SJCRH30 (cell line): ENCODE results near the gene NBPF4. TPM values are rescaled to one million over a fixed set of nuclear protein-coding genes. Genes with fewer than 3 reads are reported as not detected.
A peak's percentile ranks its signal among the peaks of the same experiment; 100 is the strongest.
"Not testable (repeated sequence)": the region's sequence is repeated elsewhere in the genome, so short reads cannot be mapped to it uniquely, and the experiment has no call there.

Experiments used
- DNase-seq, 2 experiments: peaks; one replicate each; pipeline ENCODE4 v3.0.0-alpha.2; 2015 to 2020
- H3K27ac ChIP-seq: fragments of 250-450 bp; sonication (Bioruptor Pico); 2 replicates; pipeline ENCODE4 v1.5.1; 2020; ENCODE audit warnings: mild to moderate bottlenecking, moderate library complexity
- H3K27me3 ChIP-seq: fragments of 250-450 bp; sonication (Bioruptor Pico); 2 replicates; pipeline ENCODE4 v1.5.1; 2020; ENCODE audit warnings: mild to moderate bottlenecking, moderate library complexity
- H3K36me3 ChIP-seq: fragments of 250-450 bp; sonication (Bioruptor Pico); 2 replicates; pipeline ENCODE4 v1.5.1; 2020; ENCODE audit warnings: mild to moderate bottlenecking, moderate library complexity
- H3K4me1 ChIP-seq: fragments of 250-450 bp; sonication (Bioruptor Pico); 2 replicates; pipeline ENCODE4 v1.5.1; 2020; ENCODE audit warnings: mild to moderate bottlenecking, moderate library complexity
- H3K4me3 ChIP-seq: fragments of 250-450 bp; sonication (Bioruptor Pico); 2 replicates; pipeline ENCODE4 v1.5.1; 2020; ENCODE audit warnings: mild to moderate bottlenecking, moderate library complexity
- H3K9me3 ChIP-seq: fragments of 250-450 bp; sonication (Bioruptor Pico); replicated peaks from 2 replicates; pipeline ENCODE4 v1.5.1; 2020; ENCODE audit warnings: mild to moderate bottlenecking, moderate library complexity
- total RNA-seq: library from RNA; depleted of rRNA; stranded (reverse); fragments of >200 nt; shearing (Covaris generic); gene quantifications from 2 replicates; pipeline ENCODE4 v1.2.3, GENCODE V29; 2014

Gene NBPF4
- total RNA-seq, 1 experiment from 2014 or later: 1.4 TPM

DNA sequence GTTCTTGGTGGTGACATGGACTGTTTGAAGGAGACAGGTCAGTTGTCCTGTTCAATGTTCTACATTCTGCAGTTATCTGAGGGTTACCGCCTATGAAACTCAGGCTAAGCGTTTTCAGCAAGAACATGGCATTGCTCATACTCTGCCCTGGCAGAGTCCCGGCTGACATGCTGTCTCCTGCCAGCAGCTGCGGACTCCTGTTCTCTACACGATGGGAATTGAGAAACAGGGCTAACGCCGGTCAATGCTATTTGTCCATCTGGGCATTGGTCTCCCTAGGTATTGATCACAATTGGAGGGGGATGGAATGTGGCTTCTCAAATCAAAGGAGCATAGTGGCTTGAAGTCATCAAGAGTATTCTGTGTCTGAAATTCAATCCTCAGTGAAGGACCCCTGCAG lies 20.6 kb downstream of the NBPF4 start:
- not testable (repeated sequence) for H3K36me3 ChIP-seq, H3K9me3 ChIP-seq, H3K27ac ChIP-seq, H3K4me1 ChIP-seq, DNase-seq, H3K4me3 ChIP-seq, H3K27me3 ChIP-seq

DNA sequence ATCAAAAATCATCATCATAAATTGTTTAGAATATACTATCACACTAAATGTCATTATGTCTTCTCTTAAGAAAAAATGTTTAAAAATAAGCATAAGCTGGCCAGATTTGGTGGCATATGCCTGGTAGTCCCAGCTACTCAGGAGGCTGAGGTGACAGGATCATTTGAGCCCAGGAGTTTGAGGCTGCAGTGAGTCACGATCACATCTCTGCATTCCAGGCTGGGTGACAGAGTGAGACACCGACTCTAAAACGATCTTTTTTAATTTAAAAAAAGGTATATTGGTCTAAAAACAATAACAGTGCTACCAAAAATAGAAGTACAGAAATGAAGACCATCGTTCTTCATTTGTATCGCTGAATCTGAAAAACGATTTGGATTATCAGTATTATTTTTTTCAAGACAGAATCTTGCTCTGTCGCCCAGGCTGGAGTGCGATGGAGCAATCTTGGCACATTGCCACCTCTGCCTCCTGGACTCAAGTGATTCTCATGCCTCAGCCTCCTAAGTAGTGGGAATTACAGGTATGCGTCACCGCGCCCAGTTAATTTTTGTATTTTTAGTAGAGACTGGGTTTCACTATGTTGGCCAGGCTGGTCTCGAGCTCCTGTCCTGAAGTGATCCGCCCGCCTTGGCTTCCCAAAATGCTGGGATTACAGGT lies 26.2 kb downstream of the NBPF4 start:
- not testable (repeated sequence) for H3K27ac ChIP-seq, H3K9me3 ChIP-seq, H3K4me3 ChIP-seq, H3K27me3 ChIP-seq, DNase-seq, H3K36me3 ChIP-seq, H3K4me1 ChIP-seq

DNA sequence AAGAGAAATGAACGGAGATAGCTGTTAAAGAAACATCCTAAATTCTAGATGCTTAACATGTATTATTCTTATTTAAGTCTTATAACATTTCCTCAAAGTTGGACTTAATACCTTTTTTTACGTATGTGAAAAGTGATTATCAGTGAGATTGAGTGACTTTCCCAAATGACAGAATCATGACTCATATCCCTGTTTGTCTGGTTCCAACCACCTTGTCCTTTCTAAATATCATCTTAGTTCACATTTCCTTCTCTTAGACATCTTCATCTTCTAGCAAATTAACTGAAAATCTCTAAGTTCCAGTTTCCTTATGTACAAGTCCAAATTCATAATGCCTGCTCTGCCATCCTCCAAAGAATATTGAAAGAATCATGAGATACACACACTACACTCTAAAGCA lies 26.9 kb downstream of the NBPF4 start:
- not testable (repeated sequence) for H3K27ac ChIP-seq, DNase-seq, H3K4me1 ChIP-seq, H3K4me3 ChIP-seq, H3K36me3 ChIP-seq, H3K9me3 ChIP-seq, H3K27me3 ChIP-seq

DNA sequence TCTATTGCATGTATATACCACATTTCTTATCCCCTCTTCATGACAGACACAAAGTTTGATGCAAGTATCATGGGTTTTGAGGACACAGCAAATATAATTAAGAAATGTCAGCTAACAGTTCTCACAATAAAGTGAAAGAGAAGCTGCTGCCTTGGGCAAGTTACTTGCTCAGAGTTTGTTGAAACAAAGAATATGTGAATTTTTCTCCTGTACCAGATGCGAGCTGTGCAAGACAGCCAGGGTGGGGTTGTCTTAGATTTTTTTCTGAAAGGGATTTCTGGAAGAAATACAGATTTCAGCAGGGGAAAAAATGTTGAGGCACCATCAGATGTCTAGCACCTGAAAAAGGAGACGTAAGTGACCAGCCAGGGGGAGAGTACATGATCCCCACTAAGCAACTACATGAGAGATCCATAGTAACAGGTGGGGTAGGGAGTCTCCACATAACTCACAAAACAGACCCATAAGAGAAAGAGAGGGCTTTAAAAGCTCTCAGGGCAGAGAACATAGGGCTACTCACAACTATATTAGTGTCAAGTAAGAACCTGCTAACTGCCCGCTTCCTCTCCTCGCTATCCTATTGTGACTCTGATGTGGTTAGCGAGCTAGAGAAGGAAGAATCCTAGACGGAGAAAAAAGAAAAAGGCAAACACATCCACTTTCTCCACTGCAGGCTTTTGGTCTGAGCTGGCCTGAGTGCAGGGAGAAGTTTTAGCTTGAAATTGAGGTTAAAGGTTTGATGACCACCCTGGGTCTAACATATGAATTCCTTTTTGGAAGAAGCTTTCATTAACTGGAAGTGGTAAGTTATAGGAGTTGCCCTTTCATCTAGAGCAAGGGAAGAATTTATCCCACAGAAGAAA lies 27.6 kb downstream of the NBPF4 start:
- H3K27ac ChIP-seq, DNase-seq, H3K4me1 ChIP-seq, H3K9me3 ChIP-seq, H3K36me3 ChIP-seq, H3K4me3 ChIP-seq, H3K27me3 ChIP-seq: not testable (repeated sequence)

DNA sequence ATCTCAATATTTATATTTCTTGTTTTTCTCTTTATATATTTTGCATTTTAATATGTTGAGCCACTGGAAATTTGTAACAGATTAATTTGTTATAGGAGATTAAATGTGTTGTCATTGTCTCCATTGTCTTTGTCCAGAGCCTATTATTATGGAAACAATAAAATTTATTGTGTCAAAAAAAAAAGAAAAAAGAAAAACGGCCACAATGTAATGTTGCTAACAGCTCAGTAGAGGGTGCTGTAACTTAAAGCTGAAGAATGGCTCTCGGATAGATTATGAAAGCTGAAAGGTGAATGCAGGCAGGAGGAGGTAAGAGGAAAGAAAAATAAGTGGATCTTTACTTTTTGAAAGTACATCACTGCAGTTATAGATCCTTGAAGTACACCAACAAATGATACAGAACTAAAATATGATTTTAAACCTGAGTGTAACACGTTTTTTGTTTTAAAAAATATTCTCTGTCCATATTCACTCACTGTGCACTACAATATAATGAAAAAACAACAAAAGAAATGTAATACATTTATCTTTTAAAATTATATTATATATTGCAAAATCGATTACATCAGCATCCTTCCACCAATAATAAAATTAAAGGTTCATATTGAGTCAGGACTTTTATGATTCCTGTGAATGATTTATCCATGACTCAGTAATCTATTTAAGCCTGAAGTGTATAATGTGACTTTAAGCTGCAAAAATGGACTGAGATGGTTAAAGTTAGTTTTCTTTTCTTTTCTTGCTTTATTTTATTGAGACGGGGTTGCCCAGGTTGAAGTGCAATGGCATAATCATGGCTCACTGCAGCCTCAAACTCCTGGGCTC lies 29.0 kb downstream of the NBPF4 start:
- DNase-seq: peak in 1 of 2 experiments; percentile 52
- not testable (repeated sequence) for H3K27ac ChIP-seq, H3K27me3 ChIP-seq, H3K4me3 ChIP-seq, H3K36me3 ChIP-seq, H3K9me3 ChIP-seq, H3K4me1 ChIP-seq

DNA sequence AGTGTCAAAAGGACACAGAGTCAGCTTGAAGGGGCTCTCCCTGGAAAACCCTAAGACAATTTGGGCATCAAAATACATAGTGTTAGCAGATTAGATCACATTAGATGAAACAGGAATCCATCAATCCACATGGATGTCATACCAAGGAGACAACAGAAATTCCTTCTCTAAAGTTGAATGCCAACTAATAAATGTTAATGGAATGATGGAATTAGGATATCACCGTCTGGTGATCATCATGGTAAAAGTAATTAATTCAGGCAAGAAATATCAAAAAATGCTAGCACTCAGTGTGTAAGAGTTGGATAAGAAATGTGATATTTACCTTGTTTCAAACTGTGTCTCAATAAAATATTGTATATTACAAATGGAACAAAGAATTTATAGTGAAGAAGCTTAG lies 32.9 kb downstream of the NBPF4 start:
- no peak overlapping the region for H3K4me3 ChIP-seq
- H3K36me3 ChIP-seq: no peaks in the 10 kb centered on the region
- H3K9me3 ChIP-seq: no peaks in the 10 kb centered on the region
- no peaks in the 10 kb centered on the region for H3K4me1 ChIP-seq
- no peaks in the 10 kb centered on the region; the same call in 1 of the 2 replicates for H3K27me3 ChIP-seq
- no peak for DNase-seq
- no peak overlapping the region for H3K27ac ChIP-seq

DNA sequence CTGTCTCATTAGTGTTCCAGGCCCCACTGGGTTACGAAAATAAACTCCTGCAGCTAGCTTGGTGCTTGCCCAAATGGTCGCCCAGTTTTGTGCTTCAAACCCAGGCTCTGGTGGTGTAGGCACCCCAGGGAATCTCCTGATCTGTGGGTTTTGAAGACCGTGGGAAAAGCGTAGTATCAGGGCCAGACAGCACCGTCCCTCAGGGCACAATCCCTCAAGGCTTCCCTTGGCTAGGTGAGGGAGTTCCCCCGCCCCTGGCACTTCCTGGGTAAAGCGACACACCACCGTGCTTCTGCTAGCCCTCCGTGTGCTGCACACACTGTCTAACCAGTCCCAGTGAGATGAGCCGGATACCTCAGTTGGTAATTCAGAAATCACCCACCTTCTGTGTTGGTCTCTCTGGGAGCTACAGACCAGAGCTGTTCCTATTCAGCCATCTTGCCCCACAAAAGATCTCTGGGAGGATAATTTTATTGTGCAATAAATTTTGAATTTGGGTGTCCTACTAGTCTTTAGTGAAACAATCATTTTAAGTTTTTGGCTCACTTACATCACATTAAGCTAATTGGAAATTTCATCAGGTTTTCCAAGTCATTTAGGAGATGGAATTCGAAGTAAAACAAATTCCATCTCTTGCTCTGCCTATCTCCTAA lies 34.3 kb downstream of the NBPF4 start:
- Histone ChIP-seq H3K27me3 (no peaks in the 10 kb centered on the region; the same call in 1 of the 2 replicates), H3K36me3 (no peaks in the 10 kb centered on the region), H3K4me1 (no peaks in the 10 kb centered on the region), H3K27ac (peak overlapping the region; percentile 5; the same call in 1 of the 2 replicates), H3K4me3 (peak overlapping the region; percentile 52), H3K9me3 (0 out of 2 replicates have a peak, but pooled peaks cover 4% of the 10 kb centered on the region)
- peak; percentile 39 to 54 for DNase-seq

DNA sequence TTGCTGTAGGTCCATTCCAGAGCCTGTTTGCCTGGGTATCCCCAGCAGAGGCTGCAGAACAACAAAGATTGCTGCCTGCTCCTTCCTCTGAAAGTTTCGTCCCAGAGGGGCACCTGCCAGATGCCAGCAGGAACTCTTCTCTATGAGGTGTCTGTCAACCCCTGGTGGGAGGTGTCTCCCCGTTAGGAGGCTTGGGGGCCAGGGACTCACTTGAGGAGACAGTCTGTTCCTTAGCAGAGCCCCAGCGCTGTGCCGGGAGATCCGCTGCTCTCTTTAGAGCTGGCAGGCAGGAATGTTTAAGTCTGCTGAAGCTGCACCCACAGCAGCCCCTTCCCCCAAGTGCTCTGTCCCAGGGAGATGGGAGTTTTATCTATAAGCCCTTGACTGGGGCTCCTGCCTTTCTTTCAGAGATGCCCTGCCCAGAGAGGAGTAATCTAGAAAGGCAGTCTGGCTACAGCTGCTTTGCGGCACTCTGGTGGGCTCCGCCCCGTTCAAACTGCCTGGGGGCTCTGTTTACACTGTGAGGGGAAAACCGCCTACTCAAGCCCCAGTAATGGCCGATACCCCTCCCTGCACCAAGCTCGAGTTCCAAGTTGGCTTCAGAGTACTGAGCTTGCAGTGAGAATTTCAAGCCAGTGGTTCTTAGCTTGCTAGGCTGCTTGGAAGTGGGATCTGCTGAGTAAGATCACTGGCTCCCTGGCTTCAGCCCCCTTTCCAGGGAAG lies 35.0 kb downstream of the NBPF4 start:
- H3K27ac ChIP-seq: peak overlapping the region; percentile 5; the same call in 1 of the 2 replicates
- H3K4me1 ChIP-seq: no peaks in the 10 kb centered on the region
- H3K36me3 ChIP-seq: no peaks in the 10 kb centered on the region
- no peaks in the 10 kb centered on the region; the same call in 1 of the 2 replicates for H3K27me3 ChIP-seq
- 0 out of 2 replicates have a peak, but pooled peaks cover 4% of the 10 kb centered on the region for H3K9me3 ChIP-seq
- DNase-seq: peak; percentile 76 to 82
- H3K4me3 ChIP-seq: peak overlapping the region; percentile 52

DNA sequence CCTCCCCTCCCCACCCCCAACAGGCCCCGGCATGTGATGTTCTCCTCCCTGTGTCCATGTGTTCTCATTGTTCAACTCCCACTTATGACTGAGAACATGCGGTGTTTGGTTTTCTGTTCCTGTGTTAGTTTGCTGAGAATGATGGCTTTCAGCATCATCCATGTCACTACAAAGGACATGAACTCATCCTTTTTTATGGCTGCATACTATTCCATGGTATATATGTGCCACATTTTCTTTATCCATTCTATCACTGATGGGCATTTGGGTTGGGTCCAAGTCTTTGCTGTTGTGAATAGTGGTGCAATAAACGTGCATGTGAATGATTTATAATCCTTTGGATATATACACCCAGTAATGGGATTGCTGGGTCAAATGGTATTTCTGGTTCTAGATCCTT lies 40.3 kb downstream of the NBPF4 start:
- not testable (repeated sequence) for H3K27ac ChIP-seq, H3K27me3 ChIP-seq, DNase-seq, H3K36me3 ChIP-seq, H3K4me1 ChIP-seq, H3K4me3 ChIP-seq, H3K9me3 ChIP-seq

DNA sequence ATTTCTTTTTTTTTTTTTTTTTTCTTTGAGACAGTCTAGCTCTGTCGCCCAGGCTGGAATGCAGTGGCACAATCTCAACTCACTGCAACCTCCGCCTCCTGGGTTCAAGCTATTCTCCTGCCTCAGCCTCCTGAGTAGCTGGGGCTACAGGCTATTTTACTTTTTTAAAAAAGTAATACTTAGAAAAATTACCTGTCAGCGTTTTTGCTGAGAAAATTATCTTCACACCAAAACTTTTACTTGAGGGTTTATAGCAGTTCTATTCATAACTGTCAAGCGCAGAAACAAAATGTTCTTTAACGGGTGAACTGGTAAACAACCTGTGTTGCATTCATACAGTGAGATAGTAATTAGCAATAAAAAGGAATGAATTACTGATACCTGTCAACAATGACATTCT lies 42.2 kb downstream of the NBPF4 start:
- no peak for DNase-seq
- H3K27ac ChIP-seq: no peak overlapping the region
- H3K4me3 ChIP-seq: no peak overlapping the region
- peaks cover 5% of the 10 kb centered on the region; the same call in 1 of the 2 replicates for H3K4me1 ChIP-seq
- 0 out of 2 replicates have a peak, but pooled peaks cover 4% of the 10 kb centered on the region for H3K9me3 ChIP-seq
- H3K27me3 ChIP-seq: no peaks in the 10 kb centered on the region
- peaks cover 9% of the 10 kb centered on the region for H3K36me3 ChIP-seq

DNA sequence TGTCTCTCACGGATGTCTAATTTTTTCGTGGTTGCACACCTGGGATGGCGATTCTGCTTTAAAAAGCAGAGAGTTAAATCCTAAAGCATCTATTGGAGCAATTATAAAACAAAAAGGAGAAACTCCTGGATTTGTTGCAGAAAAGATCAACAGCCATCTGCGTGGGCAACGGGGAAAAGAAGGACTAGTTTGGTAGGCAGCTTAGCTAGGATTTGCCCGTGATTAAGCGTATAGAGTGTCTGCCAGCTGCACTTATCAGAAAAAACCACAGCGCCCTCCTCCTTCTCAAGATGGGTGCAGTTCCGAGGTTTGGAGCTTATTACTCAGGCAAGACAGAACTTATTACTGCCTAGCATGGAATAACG lies 43.2 kb downstream of the NBPF4 start:
- DNase-seq: peak; percentile 62 to 83
- Histone ChIP-seq H3K27me3 (no peaks in the 10 kb centered on the region), H3K9me3 (0 out of 2 replicates have a peak, but pooled peaks cover 4% of the 10 kb centered on the region), H3K4me3 (peak overlapping the region; percentile 97), H3K4me1 (peaks cover 5% of the 10 kb centered on the region; the same call in 1 of the 2 replicates), H3K36me3 (peaks cover 14% of the 10 kb centered on the region), H3K27ac (peak overlapping the region; percentile 81)

DNA sequence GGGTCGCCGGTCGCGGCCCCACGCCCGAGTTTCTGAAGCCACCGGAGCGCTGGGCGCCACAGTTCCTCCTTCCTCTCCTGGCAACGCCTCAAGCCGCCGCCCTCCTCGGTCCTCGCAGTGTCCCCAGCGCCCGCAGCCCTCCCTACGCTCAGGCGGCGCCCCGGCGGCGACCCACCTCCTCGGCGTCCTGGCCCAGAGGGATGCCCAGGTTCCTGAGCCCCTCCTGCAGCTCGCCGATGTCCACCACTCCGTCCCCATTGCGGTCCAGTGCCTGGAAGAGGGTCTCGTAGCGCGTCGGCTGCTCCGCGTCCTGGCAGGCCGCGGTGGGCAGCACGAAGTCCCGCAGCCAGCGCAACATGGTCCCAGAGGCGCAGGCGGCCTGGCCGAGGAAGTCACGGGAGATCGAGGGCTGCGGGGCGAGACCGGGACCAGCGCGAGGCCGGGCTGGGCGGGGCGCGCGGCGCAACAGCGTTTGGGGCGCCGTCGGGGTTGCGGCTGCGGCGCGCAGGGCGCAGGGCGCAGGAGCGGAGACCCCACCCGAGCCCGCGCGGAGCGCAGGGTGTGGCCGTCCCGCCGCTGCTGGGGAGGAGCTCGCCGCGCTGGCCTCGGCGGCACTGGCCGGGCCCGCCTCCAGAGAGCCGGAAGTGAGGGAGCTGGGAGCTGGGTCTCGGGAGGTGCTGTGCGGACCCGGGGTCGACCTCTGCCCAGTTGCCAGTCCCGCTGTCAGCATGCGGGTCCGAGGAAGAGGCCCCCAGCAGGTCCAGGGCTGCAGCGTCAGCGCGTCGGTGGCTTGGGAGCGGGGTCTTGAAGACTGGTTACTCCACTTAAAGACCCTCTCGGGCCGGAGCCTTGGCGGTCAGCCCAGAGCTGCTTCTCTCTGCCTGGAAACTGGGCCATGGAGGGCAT lies 43.8 kb downstream of the NBPF4 start, which contains the start of gene SLC25A24:
Gene SLC25A24, minus strand, starts transcription at position 563 of the 906 bp plus-strand sequence. Its CDS starts 205 bp downstream, at position 358.
- Histone ChIP-seq H3K4me1 (peaks cover 5% of the 10 kb centered on the region; the same call in 1 of the 2 replicates), H3K27me3 (no peaks in the 10 kb centered on the region), H3K9me3 (0 out of 2 replicates have a peak, but pooled peaks cover 4% of the 10 kb centered on the region), H3K27ac (peak within 1 kb of the TSS; percentile 81), H3K36me3 (peaks cover 20% of the 10 kb centered on the region), H3K4me3 (peak within 1 kb of the TSS; percentile 97)
- DNase-seq: peak; percentile 87 to 88

DNA sequence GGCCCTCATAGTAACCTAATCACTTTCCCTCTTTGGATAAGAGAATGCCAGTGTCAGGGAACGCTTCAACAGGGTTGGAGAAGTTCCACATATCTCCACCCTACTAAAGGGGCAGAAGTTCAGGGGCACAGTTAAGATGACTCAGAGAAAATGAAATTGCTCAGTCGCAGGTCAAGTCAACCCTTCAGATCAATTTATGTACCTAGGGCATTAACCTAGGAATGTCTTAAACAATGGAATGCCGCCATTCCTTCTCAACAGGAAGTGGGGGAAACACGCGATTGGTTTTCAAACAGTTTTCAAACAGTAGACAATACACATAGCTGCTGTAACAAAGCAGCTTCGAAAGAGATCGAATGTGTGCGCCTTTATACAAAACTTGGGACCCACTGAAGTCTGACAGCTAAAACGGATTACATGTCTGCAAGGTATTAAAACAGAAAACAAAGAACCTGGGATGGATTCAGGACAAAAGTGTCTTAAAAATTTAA lies 44.6 kb downstream of the NBPF4 start:
- H3K9me3 ChIP-seq: no peaks in the 10 kb centered on the region
- peak; percentile 18 to 45 for DNase-seq
- no peaks in the 10 kb centered on the region for H3K27me3 ChIP-seq
- peak overlapping the region; percentile 81 for H3K27ac ChIP-seq
- H3K4me3 ChIP-seq: peak overlapping the region; percentile 97
- H3K36me3 ChIP-seq: peaks cover 27% of the 10 kb centered on the region
- H3K4me1 ChIP-seq: peaks cover 5% of the 10 kb centered on the region; the same call in 1 of the 2 replicates
